ENCODE results near the gene NGFR. TPM values are rescaled to one million over a fixed set of nuclear protein-coding genes. Genes with fewer than 3 reads are reported as not detected.

The NGFR gene
- total and polyA plus RNA-seq, 2 donors (not counting 1 experiment from before 2014, with no cell fraction given): 0.14 to 0.17 TPM

DNA sequence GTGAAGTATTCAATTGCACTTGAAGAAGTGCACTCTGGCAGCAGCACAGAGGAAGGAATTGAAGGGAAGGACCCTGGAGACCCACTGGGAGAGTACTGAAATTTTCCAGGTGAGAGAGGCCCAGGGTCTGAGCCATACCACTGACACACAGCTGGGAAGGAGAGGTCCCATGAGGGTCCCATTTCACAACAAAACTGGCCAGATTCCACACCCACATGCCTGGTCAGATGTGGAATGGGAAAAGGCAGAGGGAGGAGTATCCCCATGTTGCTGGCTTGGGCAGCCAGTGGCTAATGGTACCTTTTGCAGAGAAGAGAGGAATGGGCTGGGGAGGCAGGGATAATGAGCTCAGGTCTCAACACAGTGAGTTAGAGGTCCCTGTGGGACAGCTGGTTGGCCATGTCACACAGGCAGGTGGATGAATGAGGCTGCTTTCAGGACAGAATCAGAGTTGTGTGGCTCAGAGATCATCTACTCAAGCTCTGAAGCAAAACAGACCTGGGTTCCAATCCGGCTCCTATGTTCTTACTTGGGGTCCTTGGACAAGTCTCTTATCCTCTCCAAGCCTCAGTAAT, 26.2 kb upstream of the NGFR start:
- Histone ChIP-seq H3K9me3 (ENCODE audit: control insufficient read depth, insufficient read depth, low read depth, low read length) (no peaks in the 10 kb centered on the region), H3K9ac (ENCODE audit: insufficient read depth, low read length) (no peak overlapping the region), H3K36me3 (ENCODE audit: control insufficient read depth, insufficient read depth, low read length) (no peaks in the 10 kb centered on the region), H2AFZ (ENCODE audit: low read length) (no peak overlapping the region), H3K4me3 (replicated peaks in 1 of 4; ENCODE audit: control extremely low read depth in 1 of 4, insufficient read depth in 1 of 4, low read depth in 3 of 4, low read length in 4 of 4) (no peak overlapping the region), H3K27ac (ENCODE audit: insufficient read depth, low read length) (no peak overlapping the region), H3K4me1 (ENCODE audit: control insufficient read depth, extremely low read depth, insufficient read depth, low read length) (no peaks in the 10 kb centered on the region), H3K4me2 (ENCODE audit: extremely low read depth, insufficient read depth, low read length) (no peak overlapping the region), H3K27me3 (ENCODE audit: control insufficient read depth, insufficient read depth, low read length) (peaks cover 30% of the 10 kb centered on the region), H4K20me1 (ENCODE audit: control insufficient read depth, extremely low read depth, insufficient read depth, low read length) (no peaks in the 10 kb centered on the region), H3K79me2 (ENCODE audit: control insufficient read depth, insufficient read depth, low read length) (no peaks in the 10 kb centered on the region)
- no peak for TF ChIP-seq EZH2 (IDR thresholded peaks at IDR 0.05; ENCODE audit: low read length, missing control alignments)
- TF ChIP-seq, protein P1, sequence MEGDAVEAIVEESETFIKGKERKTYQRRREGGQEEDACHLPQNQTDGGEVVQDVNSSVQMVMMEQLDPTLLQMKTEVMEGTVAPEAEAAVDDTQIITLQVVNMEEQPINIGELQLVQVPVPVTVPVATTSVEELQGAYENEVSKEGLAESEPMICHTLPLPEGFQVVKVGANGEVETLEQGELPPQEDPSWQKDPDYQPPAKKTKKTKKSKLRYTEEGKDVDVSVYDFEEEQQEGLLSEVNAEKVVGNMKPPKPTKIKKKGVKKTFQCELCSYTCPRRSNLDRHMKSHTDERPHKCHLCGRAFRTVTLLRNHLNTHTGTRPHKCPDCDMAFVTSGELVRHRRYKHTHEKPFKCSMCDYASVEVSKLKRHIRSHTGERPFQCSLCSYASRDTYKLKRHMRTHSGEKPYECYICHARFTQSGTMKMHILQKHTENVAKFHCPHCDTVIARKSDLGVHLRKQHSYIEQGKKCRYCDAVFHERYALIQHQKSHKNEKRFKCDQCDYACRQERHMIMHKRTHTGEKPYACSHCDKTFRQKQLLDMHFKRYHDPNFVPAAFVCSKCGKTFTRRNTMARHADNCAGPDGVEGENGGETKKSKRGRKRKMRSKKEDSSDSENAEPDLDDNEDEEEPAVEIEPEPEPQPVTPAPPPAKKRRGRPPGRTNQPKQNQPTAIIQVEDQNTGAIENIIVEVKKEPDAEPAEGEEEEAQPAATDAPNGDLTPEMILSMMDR (conservative IDR thresholded peaks at IDR 0.05 in 1 of 2, IDR thresholded peaks at IDR 0.05 in 1 of 2; ENCODE audit: low read depth in 1 of 2, low read length in 2 of 2): no peak
- DNase-seq (ENCODE audit: low read depth in 2 of 2): no peak

DNA sequence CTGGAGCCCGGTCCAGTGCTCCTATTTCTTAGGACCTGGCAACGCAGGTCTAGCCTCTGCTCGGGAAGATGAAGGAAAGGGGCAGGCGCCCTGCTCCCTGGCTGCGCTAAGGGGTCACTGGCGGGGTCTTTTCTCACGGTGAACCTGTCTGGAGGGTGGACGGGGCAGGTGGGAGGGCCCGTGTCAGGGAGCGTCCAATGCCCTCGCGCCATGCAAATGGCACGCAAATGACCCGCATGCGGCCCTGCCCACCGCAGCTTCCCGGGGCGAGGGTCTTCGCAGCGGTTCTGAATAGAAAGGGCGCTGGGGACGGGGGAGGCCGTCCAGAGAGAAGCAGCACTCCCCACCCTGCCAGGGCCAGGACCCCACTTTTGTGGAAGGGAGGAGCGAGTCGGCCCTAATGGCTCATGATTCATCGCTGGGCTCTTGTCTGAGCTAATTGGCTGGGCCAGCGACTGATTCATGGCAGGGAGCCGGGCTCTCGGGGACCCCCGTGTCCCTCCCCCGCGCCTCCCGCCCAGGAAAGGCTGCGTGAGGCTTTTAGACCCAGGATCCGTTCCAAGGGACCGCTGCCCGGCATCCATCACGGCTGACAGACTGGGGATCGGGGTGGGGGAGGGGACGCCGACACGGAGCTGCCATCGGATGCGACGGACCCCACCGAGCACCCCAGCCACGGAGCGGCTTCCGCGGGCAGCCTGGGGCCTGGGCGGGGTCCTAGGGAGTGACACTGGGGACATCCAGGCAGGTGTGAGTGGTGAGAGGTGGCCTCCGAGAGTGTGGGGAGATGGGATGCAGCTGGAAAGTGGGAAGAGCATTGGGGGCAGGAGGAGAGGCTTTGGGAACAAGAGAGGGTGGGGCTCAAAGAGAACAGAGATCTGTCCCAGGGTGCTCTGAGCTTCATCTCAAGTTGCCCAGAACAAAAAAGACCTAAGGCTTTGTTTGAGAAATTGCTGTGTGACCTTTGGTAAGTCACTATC, 25.0 kb upstream of the NGFR start:
- Histone ChIP-seq H2AFZ (ENCODE audit: low read length) (no peak overlapping the region), H3K27ac (ENCODE audit: insufficient read depth, low read length) (no peak overlapping the region), H4K20me1 (ENCODE audit: control insufficient read depth, extremely low read depth, insufficient read depth, low read length) (no peaks in the 10 kb centered on the region), H3K4me2 (ENCODE audit: extremely low read depth, insufficient read depth, low read length) (peak overlapping the region; percentile 5), H3K79me2 (ENCODE audit: control insufficient read depth, insufficient read depth, low read length) (no peaks in the 10 kb centered on the region), H3K9ac (ENCODE audit: insufficient read depth, low read length) (no peak overlapping the region), H3K4me3 (replicated peaks in 1 of 4; ENCODE audit: control extremely low read depth in 1 of 4, insufficient read depth in 1 of 4, low read depth in 3 of 4, low read length in 4 of 4) (no peak overlapping the region), H3K27me3 (ENCODE audit: control insufficient read depth, insufficient read depth, low read length) (peaks cover 30% of the 10 kb centered on the region), H3K9me3 (ENCODE audit: control insufficient read depth, insufficient read depth, low read depth, low read length) (no peaks in the 10 kb centered on the region), H3K36me3 (ENCODE audit: control insufficient read depth, insufficient read depth, low read length) (no peaks in the 10 kb centered on the region), H3K4me1 (ENCODE audit: control insufficient read depth, extremely low read depth, insufficient read depth, low read length) (no peaks in the 10 kb centered on the region)
- TF ChIP-seq, protein P1 (conservative IDR thresholded peaks at IDR 0.05 in 1 of 2, IDR thresholded peaks at IDR 0.05 in 1 of 2; ENCODE audit: low read depth in 1 of 2, low read length in 2 of 2): no peak
- peak; percentile 4 for TF ChIP-seq EZH2 (IDR thresholded peaks at IDR 0.05; ENCODE audit: low read length, missing control alignments)
- DNase-seq (ENCODE audit: low read depth in 2 of 2): peak in 1 of 2 donors; percentile 35

DNA sequence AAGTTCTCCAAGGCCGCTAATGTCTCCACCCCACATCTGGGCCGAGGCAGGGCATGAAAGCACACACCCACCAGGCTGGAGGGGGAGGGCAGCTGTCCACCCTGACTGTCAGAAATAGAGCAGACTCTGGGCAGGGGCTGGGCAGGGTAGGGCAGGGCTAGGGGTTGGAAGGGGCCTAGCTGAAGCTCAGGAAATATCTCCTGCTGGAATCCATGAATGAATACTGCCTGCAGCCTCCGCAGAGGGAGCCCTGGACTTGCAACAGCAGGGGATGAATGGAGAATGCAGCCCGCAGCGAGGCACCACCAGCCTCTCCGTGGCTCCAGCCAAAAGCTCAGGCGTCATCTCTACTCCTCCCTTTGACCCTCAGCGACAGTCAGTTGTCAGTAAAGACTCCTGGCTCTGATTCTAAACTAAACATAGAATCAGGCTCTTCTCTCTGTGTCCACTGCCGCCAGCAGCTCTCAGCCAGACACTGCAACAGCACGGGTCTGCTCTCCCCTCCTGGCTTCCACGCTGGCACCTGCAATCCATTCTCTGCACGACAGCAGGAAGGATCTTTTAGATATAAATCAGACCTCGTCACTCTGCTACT, 23.9 kb upstream of the NGFR start:
- no peak overlapping the region for H3K4me2 ChIP-seq (ENCODE audit: extremely low read depth, insufficient read depth, low read length)
- no peaks in the 10 kb centered on the region for H3K36me3 ChIP-seq (ENCODE audit: control insufficient read depth, insufficient read depth, low read length)
- H3K9me3 ChIP-seq (ENCODE audit: control insufficient read depth, insufficient read depth, low read depth, low read length): no peaks in the 10 kb centered on the region
- H3K27me3 ChIP-seq (ENCODE audit: control insufficient read depth, insufficient read depth, low read length): peaks cover 30% of the 10 kb centered on the region
- H4K20me1 ChIP-seq (ENCODE audit: control insufficient read depth, extremely low read depth, insufficient read depth, low read length): no peaks in the 10 kb centered on the region
- TF ChIP-seq EZH2 (IDR thresholded peaks at IDR 0.05; ENCODE audit: low read length, missing control alignments): no peak
- TF ChIP-seq, protein P1 (conservative IDR thresholded peaks at IDR 0.05 in 1 of 2, IDR thresholded peaks at IDR 0.05 in 1 of 2; ENCODE audit: low read depth in 1 of 2, low read length in 2 of 2): no peak
- no peaks in the 10 kb centered on the region for H3K79me2 ChIP-seq (ENCODE audit: control insufficient read depth, insufficient read depth, low read length)
- no peaks in the 10 kb centered on the region for H3K4me1 ChIP-seq (ENCODE audit: control insufficient read depth, extremely low read depth, insufficient read depth, low read length)
- no peak overlapping the region for H3K9ac ChIP-seq (ENCODE audit: insufficient read depth, low read length)
- no peak overlapping the region for H3K27ac ChIP-seq (ENCODE audit: insufficient read depth, low read length)
- no peak overlapping the region for H3K4me3 ChIP-seq (replicated peaks in 1 of 4; ENCODE audit: control extremely low read depth in 1 of 4, insufficient read depth in 1 of 4, low read depth in 3 of 4, low read length in 4 of 4)
- no peak for DNase-seq (ENCODE audit: low read depth in 2 of 2)
- no peak overlapping the region for H2AFZ ChIP-seq (ENCODE audit: low read length)
